ENCODE data around the gene ANXA4. TPM values are rescaled to one million over a fixed set of nuclear protein-coding genes. Genes with fewer than 3 reads are reported as not detected.

The ANXA4 gene
- total RNA-seq, 1 experiment from 2014 or later, result 9.5 TPM

DNA sequence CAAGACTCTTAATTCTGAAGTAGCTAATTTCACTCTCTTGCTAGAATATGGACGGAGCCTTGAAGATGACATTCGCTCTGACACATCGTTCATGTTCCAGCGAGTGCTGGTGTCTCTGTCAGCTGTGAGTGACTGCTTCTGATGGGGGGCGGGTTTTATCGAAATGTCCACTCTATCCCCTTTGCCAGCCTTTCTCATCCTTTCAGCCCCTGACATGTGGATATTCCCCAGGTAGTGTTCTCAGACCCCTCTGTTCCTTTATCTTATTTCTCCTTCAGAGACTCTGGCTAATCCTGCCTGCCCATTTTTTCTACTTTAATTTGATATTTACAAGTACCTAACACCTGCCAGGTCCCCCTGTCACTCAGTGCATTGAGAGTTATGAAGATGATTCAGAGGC lies 68.6 kb downstream of the ANXA4 start:
- no peaks in the 10 kb centered on the region for H3K9me3 Mint-ChIP-seq
- H3K4me3 Mint-ChIP-seq, result no peak overlapping the region
- no peaks in the 10 kb centered on the region for H3K27me3 Mint-ChIP-seq (ENCODE audit: low read depth)
- DNase-seq (ENCODE audit: low spot score), result no peak
- no peak for TF ChIP-seq KAT7 (CRISPR knock-in tag; IDR thresholded peaks at IDR 0.05; ENCODE audit: borderline replicate concordance)
- TF ChIP-seq TCF7 (CRISPR knock-in tag; IDR thresholded peaks at IDR 0.05; ENCODE audit: low read depth), result no peak
- no peak for TF ChIP-seq CREB1 (CRISPR knock-in tag; IDR thresholded peaks at IDR 0.05)
- no peak for TF ChIP-seq CBFB (CRISPR knock-in tag; IDR thresholded peaks at IDR 0.05; ENCODE audit: low read depth)
- TF ChIP-seq, protein P1, sequence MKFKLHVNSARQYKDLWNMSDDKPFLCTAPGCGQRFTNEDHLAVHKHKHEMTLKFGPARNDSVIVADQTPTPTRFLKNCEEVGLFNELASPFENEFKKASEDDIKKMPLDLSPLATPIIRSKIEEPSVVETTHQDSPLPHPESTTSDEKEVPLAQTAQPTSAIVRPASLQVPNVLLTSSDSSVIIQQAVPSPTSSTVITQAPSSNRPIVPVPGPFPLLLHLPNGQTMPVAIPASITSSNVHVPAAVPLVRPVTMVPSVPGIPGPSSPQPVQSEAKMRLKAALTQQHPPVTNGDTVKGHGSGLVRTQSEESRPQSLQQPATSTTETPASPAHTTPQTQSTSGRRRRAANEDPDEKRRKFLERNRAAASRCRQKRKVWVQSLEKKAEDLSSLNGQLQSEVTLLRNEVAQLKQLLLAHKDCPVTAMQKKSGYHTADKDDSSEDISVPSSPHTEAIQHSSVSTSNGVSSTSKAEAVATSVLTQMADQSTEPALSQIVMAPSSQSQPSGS (CRISPR knock-in tag; IDR thresholded peaks at IDR 0.05; ENCODE audit: borderline replicate concordance, low read depth), result no peak
- no peak for TF ChIP-seq NFYB (CRISPR knock-in tag; conservative IDR thresholded peaks at IDR 0.05; ENCODE audit: low read depth)
- no peak for TF ChIP-seq FOXK1 (CRISPR knock-in tag; IDR thresholded peaks at IDR 0.05)
- TF ChIP-seq, protein P2, sequence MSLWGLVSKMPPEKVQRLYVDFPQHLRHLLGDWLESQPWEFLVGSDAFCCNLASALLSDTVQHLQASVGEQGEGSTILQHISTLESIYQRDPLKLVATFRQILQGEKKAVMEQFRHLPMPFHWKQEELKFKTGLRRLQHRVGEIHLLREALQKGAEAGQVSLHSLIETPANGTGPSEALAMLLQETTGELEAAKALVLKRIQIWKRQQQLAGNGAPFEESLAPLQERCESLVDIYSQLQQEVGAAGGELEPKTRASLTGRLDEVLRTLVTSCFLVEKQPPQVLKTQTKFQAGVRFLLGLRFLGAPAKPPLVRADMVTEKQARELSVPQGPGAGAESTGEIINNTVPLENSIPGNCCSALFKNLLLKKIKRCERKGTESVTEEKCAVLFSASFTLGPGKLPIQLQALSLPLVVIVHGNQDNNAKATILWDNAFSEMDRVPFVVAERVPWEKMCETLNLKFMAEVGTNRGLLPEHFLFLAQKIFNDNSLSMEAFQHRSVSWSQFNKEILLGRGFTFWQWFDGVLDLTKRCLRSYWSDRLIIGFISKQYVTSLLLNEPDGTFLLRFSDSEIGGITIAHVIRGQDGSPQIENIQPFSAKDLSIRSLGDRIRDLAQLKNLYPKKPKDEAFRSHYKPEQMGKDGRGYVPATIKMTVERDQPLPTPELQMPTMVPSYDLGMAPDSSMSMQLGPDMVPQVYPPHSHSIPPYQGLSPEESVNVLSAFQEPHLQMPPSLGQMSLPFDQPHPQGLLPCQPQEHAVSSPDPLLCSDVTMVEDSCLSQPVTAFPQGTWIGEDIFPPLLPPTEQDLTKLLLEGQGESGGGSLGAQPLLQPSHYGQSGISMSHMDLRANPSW (CRISPR knock-in tag; conservative IDR thresholded peaks at IDR 0.05; ENCODE audit: low read depth), result no peak
- no peak for TF ChIP-seq JUN (CRISPR knock-in tag; IDR thresholded peaks at IDR 0.05)
- TF ChIP-seq, protein P3, sequence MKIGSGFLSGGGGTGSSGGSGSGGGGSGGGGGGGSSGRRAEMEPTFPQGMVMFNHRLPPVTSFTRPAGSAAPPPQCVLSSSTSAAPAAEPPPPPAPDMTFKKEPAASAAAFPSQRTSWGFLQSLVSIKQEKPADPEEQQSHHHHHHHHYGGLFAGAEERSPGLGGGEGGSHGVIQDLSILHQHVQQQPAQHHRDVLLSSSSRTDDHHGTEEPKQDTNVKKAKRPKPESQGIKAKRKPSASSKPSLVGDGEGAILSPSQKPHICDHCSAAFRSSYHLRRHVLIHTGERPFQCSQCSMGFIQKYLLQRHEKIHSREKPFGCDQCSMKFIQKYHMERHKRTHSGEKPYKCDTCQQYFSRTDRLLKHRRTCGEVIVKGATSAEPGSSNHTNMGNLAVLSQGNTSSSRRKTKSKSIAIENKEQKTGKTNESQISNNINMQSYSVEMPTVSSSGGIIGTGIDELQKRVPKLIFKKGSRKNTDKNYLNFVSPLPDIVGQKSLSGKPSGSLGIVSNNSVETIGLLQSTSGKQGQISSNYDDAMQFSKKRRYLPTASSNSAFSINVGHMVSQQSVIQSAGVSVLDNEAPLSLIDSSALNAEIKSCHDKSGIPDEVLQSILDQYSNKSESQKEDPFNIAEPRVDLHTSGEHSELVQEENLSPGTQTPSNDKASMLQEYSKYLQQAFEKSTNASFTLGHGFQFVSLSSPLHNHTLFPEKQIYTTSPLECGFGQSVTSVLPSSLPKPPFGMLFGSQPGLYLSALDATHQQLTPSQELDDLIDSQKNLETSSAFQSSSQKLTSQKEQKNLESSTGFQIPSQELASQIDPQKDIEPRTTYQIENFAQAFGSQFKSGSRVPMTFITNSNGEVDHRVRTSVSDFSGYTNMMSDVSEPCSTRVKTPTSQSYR (CRISPR knock-in tag; IDR thresholded peaks at IDR 0.05), result no peak
- TF ChIP-seq ETV6 (CRISPR knock-in tag; IDR thresholded peaks at IDR 0.05), result no peak
- no peak for TF ChIP-seq FOXP1 (CRISPR knock-in tag; IDR thresholded peaks at IDR 0.05; ENCODE audit: borderline replicate concordance)
- TF ChIP-seq, protein P4, sequence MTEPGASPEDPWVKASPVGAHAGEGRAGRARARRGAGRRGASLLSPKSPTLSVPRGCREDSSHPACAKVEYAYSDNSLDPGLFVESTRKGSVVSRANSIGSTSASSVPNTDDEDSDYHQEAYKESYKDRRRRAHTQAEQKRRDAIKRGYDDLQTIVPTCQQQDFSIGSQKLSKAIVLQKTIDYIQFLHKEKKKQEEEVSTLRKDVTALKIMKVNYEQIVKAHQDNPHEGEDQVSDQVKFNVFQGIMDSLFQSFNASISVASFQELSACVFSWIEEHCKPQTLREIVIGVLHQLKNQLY (CRISPR knock-in tag; IDR thresholded peaks at IDR 0.05), result no peak
- TF ChIP-seq, protein P5, sequence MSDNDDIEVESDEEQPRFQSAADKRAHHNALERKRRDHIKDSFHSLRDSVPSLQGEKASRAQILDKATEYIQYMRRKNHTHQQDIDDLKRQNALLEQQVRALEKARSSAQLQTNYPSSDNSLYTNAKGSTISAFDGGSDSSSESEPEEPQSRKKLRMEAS (CRISPR knock-in tag; IDR thresholded peaks at IDR 0.05), result no peak
- H3K4me1 Mint-ChIP-seq, result peaks cover 2% of the 10 kb centered on the region; the same call in 1 of the 2 replicates
- ATAC-seq, result no peak
- H3K27ac Mint-ChIP-seq, result no peak overlapping the region
- POLR2A ChIA-PET, result no interaction called here
- no peaks in the 10 kb centered on the region for H3K36me3 Mint-ChIP-seq
- CTCF ChIA-PET, result interaction anchor here (1.3 to 14.0 kb wide), 2 partner anchors 86 to 504 kb away, joined by 3 to 461 read pairs; no protein-coding TSS in a partner anchor

DNA sequence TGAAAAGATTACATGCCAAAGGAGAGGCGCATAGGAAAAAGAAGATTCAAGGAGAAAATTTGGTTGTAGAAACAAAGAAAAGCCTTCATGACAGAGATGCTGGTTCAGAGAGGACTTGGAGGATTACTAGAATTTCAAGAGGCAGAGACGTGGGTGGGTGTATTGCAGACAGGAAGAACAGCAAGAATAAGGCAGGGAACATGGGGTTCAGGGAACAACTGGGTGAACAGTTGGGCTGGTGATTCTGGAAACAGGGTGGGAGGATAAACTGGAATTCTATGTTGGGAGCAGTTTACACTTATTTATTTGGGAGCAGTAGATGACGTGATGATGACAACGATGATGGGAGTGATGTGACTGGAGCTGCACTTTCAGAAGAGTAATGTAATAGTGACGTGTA lies 69.1 kb downstream of the ANXA4 start:
- Mint-ChIP-seq H3K27ac (no peak overlapping the region), H3K36me3 (no peaks in the 10 kb centered on the region), H3K27me3 (ENCODE audit: low read depth) (no peaks in the 10 kb centered on the region), H3K4me1 (peaks cover 2% of the 10 kb centered on the region), H3K4me3 (no peak overlapping the region), H3K9me3 (no peaks in the 10 kb centered on the region)
- TF ChIP-seq, protein P6, sequence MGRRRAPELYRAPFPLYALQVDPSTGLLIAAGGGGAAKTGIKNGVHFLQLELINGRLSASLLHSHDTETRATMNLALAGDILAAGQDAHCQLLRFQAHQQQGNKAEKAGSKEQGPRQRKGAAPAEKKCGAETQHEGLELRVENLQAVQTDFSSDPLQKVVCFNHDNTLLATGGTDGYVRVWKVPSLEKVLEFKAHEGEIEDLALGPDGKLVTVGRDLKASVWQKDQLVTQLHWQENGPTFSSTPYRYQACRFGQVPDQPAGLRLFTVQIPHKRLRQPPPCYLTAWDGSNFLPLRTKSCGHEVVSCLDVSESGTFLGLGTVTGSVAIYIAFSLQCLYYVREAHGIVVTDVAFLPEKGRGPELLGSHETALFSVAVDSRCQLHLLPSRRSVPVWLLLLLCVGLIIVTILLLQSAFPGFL (CRISPR knock-in tag; IDR thresholded peaks at IDR 0.05; ENCODE audit: borderline replicate concordance), result no peak
- TF ChIP-seq, protein P7, sequence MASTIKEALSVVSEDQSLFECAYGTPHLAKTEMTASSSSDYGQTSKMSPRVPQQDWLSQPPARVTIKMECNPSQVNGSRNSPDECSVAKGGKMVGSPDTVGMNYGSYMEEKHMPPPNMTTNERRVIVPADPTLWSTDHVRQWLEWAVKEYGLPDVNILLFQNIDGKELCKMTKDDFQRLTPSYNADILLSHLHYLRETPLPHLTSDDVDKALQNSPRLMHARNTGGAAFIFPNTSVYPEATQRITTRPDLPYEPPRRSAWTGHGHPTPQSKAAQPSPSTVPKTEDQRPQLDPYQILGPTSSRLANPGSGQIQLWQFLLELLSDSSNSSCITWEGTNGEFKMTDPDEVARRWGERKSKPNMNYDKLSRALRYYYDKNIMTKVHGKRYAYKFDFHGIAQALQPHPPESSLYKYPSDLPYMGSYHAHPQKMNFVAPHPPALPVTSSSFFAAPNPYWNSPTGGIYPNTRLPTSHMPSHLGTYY (CRISPR knock-in tag; IDR thresholded peaks at IDR 0.05), result no peak
- TF ChIP-seq, protein P1 (CRISPR knock-in tag; IDR thresholded peaks at IDR 0.05; ENCODE audit: borderline replicate concordance, low read depth), result no peak
- ATAC-seq (no peak), DNase-seq (ENCODE audit: low spot score) (no peak)
- POLR2A ChIA-PET, result no interaction called here
- CTCF ChIA-PET, result interaction anchor here (14.0 kb wide), 1 partner anchor 86 kb away, joined by 461 read pairs; no protein-coding TSS in a partner anchor
